GM23338 (cell line): ENCODE data around the gene SERPINA3.

Experiments used
- EZH2 ChIP-seq: fragments of 200-600 bp; sonication (generic); IDR thresholded peaks from one replicate; pipeline ENCODE4 v1.8.0; 2017; ENCODE audit warnings: antibody characterized with exemption, mild to moderate bottlenecking, low read depth; ENCODE audit not compliant: unreplicated experiment
- TF ChIP-seq, protein P1 (sequence below), 2 experiments: fragments of 200-600 bp in 1 of 2; sonication (generic) in 1 of 2; conservative IDR thresholded peaks; 2 replicates each; pipeline versions ENCODE4 v1.5.1 to v1.6.1; 2016 to 2017; ENCODE audit warnings: antibody characterized with exemption in 2 of 2, low read depth in 2 of 2, mild to moderate bottlenecking in 2 of 2, moderate library complexity in 1 of 2

DNA sequence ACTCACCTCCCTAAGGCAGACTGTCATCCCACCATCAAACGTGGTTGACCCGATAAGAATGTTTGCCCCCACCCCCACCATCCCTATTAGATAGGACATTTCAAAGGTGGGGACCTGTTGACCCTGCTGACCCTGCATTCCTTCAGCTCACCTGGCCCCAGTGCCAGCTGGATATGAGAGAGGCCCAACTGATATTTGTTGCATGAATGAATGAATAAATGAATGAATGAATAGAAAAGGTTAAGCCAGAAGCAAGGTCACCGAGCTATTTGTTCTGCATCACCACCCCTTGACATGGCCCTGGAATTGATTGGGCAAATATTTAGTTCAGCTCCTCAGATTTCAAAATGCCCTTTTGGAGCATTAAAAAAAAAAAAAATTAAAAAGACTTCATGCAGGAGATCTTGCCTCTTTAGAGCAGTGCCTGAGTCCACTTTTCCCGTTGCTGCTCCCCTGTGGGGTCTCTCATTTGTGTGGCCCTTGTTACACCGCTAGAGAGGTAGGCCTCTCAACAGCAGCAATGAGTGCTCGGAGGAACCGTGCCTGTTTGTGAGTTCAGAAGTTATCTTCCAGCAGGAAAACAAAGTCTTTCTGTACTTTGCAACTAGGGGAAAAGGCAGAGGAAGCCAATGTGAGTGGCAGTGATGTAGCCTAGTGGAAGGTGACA lies 39.4 kb upstream of the SERPINA3 start:
- TF ChIP-seq, protein P1, sequence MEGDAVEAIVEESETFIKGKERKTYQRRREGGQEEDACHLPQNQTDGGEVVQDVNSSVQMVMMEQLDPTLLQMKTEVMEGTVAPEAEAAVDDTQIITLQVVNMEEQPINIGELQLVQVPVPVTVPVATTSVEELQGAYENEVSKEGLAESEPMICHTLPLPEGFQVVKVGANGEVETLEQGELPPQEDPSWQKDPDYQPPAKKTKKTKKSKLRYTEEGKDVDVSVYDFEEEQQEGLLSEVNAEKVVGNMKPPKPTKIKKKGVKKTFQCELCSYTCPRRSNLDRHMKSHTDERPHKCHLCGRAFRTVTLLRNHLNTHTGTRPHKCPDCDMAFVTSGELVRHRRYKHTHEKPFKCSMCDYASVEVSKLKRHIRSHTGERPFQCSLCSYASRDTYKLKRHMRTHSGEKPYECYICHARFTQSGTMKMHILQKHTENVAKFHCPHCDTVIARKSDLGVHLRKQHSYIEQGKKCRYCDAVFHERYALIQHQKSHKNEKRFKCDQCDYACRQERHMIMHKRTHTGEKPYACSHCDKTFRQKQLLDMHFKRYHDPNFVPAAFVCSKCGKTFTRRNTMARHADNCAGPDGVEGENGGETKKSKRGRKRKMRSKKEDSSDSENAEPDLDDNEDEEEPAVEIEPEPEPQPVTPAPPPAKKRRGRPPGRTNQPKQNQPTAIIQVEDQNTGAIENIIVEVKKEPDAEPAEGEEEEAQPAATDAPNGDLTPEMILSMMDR (conservative IDR thresholded peaks at IDR 0.05; ENCODE audit: low read depth in 2 of 2): no peak
- TF ChIP-seq EZH2: no peak
